Endothelial cell of umbilical vein (primary cell): ENCODE results near the gene MID2. TPM values are rescaled to one million over a fixed set of nuclear protein-coding genes. Genes with fewer than 3 reads are reported as not detected.

ENCODE experiments used
- BruUV-seq: library from RNA; stranded (reverse); fragments of 400-500 nt; replicated peaks from 2 replicates; lab custom pipeline; 2021; lab: Mats Ljungman, UMichigan
- CTCF ChIA-PET: fragments of 300-600, 350-600 bp; sonication (Branson Sonifier 250); formaldehyde crosslinking; loops from one replicate; lab custom pipeline; 2021; ENCODE audit warnings: antibody characterized with exemption, inconsistent platforms; lab: Charles Lee
- POLR2A ChIA-PET: fragments of 300-600, 350-600 bp; sonication (Branson Sonifier 250); formaldehyde crosslinking; loops from one replicate; lab custom pipeline; 2021; ENCODE audit warnings: antibody characterized with exemption, inconsistent platforms; lab: Charles Lee
- DNase-seq: peaks from one replicate; pipeline ENCODE4 v3.0.0-alpha.2; 2011; ENCODE audit warnings: low read depth, low spot score
- FAIRE-seq: peaks from 2 replicates; lab custom pipeline; 2011; peaks lifted over from hg19 to GRCh38; lab: Jason Lieb, UNC
- H2AFZ ChIP-seq: 2 replicates; pipeline ENCODE4 v1.6.0; 2012; ENCODE audit warnings: low read depth, low read length, control low read depth, inconsistent platforms
- H3K27ac ChIP-seq: 2 replicates; pipeline ENCODE4 v1.5.1; 2011; ENCODE audit warnings: low read depth, mild to moderate bottlenecking, control low read depth, low read length, moderate library complexity; ENCODE audit not compliant: insufficient read depth
- H3K27me3 ChIP-seq, 2 experiments: 2 replicates each; pipeline versions ENCODE4 v1.6.0 to v1.6.1; 2011; ENCODE audit warnings: low read length in 2 of 2, mixed read lengths in 1 of 2; ENCODE audit not compliant: control insufficient read depth in 2 of 2, insufficient read depth in 2 of 2
- H3K36me3 ChIP-seq, 2 experiments: 2 replicates in 1 of 2; 3 replicates in 1 of 2; pipeline ENCODE4 v1.5.1; 2011; ENCODE audit warnings: low read length in 2 of 2, mild to moderate bottlenecking in 1 of 2, moderate library complexity in 1 of 2; ENCODE audit not compliant: control insufficient read depth in 2 of 2, insufficient read depth in 2 of 2; ENCODE audit errors: extremely low read depth in 1 of 2
- H3K4me1 ChIP-seq: 3 replicates; pipeline ENCODE4 v1.5.1; 2011; ENCODE audit warnings: mild to moderate bottlenecking, low read length; ENCODE audit not compliant: control insufficient read depth, insufficient read depth; ENCODE audit errors: extremely low read depth
- H3K4me2 ChIP-seq: 2 replicates; pipeline ENCODE4 v1.6.1; 2011; ENCODE audit warnings: low read length, control low read depth, mixed read lengths; ENCODE audit not compliant: insufficient read depth
- H3K4me3 ChIP-seq, 3 experiments: fragments of 200-600 bp in 1 of 3; sonication (generic), shearing (Covaris generic) in 1 of 3; replicated peaks in 1 of 3; 2 replicates each; pipeline ENCODE4 v1.5.1; 2011 to 2016; ENCODE audit warnings: control low read depth in 3 of 3, low read length in 3 of 3, mild to moderate bottlenecking in 2 of 3, inconsistent platforms in 1 of 3, low read depth in 1 of 3, moderate library complexity in 1 of 3; ENCODE audit not compliant: insufficient read depth in 1 of 3
- H3K79me2 ChIP-seq: 2 replicates; pipeline ENCODE4 v1.6.0; 2012; ENCODE audit warnings: low read length, inconsistent platforms; ENCODE audit not compliant: control insufficient read depth, insufficient read depth
- H3K9ac ChIP-seq: replicated peaks from 2 replicates; pipeline ENCODE3; 2011; ENCODE audit warnings: low read length, control low read depth; ENCODE audit not compliant: insufficient read depth; ENCODE audit errors: extremely low read depth
- H3K9me1 ChIP-seq: replicated peaks from 3 replicates; pipeline ENCODE4 v1.6.0; 2011; ENCODE audit warnings: mild to moderate bottlenecking, low read length; ENCODE audit not compliant: control insufficient read depth, insufficient read depth; ENCODE audit errors: extremely low read depth
- H3K9me3 ChIP-seq: replicated peaks from 2 replicates; pipeline ENCODE4 v1.5.1; 2012; ENCODE audit warnings: low read length, inconsistent platforms; ENCODE audit not compliant: control insufficient read depth, insufficient read depth
- H4K20me1 ChIP-seq: replicated peaks from 2 replicates; pipeline ENCODE3; 2011; ENCODE audit warnings: mild to moderate bottlenecking, low read length; ENCODE audit not compliant: control insufficient read depth, insufficient read depth; ENCODE audit errors: extremely low read depth
- CTCF ChIP-seq, 2 donors: IDR thresholded peaks; 1 replicate in 1 of 2; 2 replicates in 1 of 2; pipeline ENCODE4 v1.5.1; 2011; ENCODE audit warnings: low read length in 2 of 2, mild to moderate bottlenecking in 2 of 2, moderate library complexity in 2 of 2, control low read depth in 1 of 2, inconsistent platforms in 1 of 2, low read depth in 1 of 2; ENCODE audit not compliant: insufficient read depth in 1 of 2; ENCODE audit errors: extremely low read depth in 1 of 2
- EZH2 ChIP-seq: IDR thresholded peaks from 2 replicates; pipeline ENCODE4 v1.6.1; 2012; ENCODE audit warnings: borderline replicate concordance, low read depth, mild to moderate bottlenecking, moderate library complexity, low read length, inconsistent platforms; ENCODE audit not compliant: severe bottlenecking
- FOS ChIP-seq: IDR thresholded peaks from 2 replicates; pipeline ENCODE4 v1.6.1; 2011; ENCODE audit warnings: mild to moderate bottlenecking, low read length, moderate library complexity, borderline replicate concordance; ENCODE audit not compliant: insufficient read depth
- GATA2 ChIP-seq: IDR thresholded peaks from 2 replicates; pipeline ENCODE4 v1.7.0; 2011; ENCODE audit warnings: low read depth, mild to moderate bottlenecking, moderate library complexity, mixed read lengths, low read length; ENCODE audit not compliant: insufficient read length, insufficient read depth
- JUN ChIP-seq: IDR thresholded peaks from 2 replicates; pipeline ENCODE4 v1.6.1; 2011; ENCODE audit warnings: borderline replicate concordance, low read depth; ENCODE audit not compliant: insufficient read length, insufficient read depth
- MAX ChIP-seq: IDR thresholded peaks from 2 replicates; pipeline ENCODE4 v1.6.1; 2011; ENCODE audit not compliant: insufficient read depth, insufficient read length
- POLR2A ChIP-seq: IDR thresholded peaks from 2 replicates; pipeline ENCODE4 v1.6.1; 2012; ENCODE audit warnings: low read depth, mild to moderate bottlenecking, control low read depth, low read length
- dilution Hi-C: fragments of 300-500 bp; cut with MboI; formaldehyde crosslinking; loops from one replicate; pipeline ENCODE4 v1.15.0; 2019; ENCODE audit warnings: low sequenced_read_pairs; ENCODE audit not compliant: extremely low pct_ligation_motif_present
- intact Hi-C: fragments of 100-400 bp; cut with micrococcal nuclease; formaldehyde crosslinking; loops from one replicate; pipeline ENCODE4 v1.10.0; 2022
- polyA plus RNA-seq, 4 experiments: library from polyadenylated mRNA; depleted of rRNA in 3 of 4; stranded (reverse) in 3 of 4; unstranded in 1 of 4; fragments of >200 nt; gene quantifications; 2 replicates each; pipeline versions ENCODE4 v1.2.1 to v1.2.3, GENCODE V29; 2011 to 2012; ENCODE audit warnings: missing spikeins in 1 of 4
- total RNA-seq: library from RNA; stranded (reverse); gene quantifications from 2 replicates; pipeline ENCODE4 v1.2.3, GENCODE V29; 2021

Gene MID2
- total and polyA plus RNA-seq, 2 donors (not counting 3 experiments of a cell fraction or from before 2014, with no cell fraction given) = 16.4 to 25.3 TPM

- Histone ChIP-seq H3K4me2 (no peak overlapping the region), H3K27me3 (no peaks in the 10 kb centered on the region), H3K27ac (no peak overlapping the region), H3K9me3 (peaks cover 2% of the 10 kb centered on the region), H3K4me1 (no peaks in the 10 kb centered on the region), H3K9ac (no peak overlapping the region), H3K79me2 (no peaks in the 10 kb centered on the region), H2AFZ (no peak overlapping the region), H4K20me1 (no peaks in the 10 kb centered on the region), H3K4me3 (no peak overlapping the region), H3K36me3 (peaks cover 0 to 1% of the 10 kb centered on the region in 2 experiments), H3K9me1 (no peaks in the 10 kb centered on the region)
- DNase-seq = peak; percentile 47
- no TSS peak for BruUV-seq
- peak; percentile 70 for FAIRE-seq
- ChIA-PET CTCF (interaction anchor here (0.7 to 3.9 kb wide), 14 partner anchors 10 to 265 kb away, joined by 3 to 39 read pairs (median 4); partner anchors contain the start of genes MID2, NCBP2L, PRPS1 and TSC22D3), POLR2A (interaction anchor here (0.7 kb wide), 1 partner anchor 23 kb away, joined by 3 read pairs; no protein-coding TSS in a partner anchor)
- intact Hi-C loops = loop anchor here (1.0 to 10.0 kb wide), 9 partner anchors 67 to 1019 kb away; partner anchors contain the start of genes MID2 and NCBP2L
- dilution Hi-C loops = no loop called here
- TF ChIP-seq JUN (no peak), FOS (no peak), GATA2 (no peak), CTCF (IDR thresholded peaks at IDR 0.05; ENCODE audit: extremely low read depth in 1 of 2, insufficient read depth in 1 of 2, low read depth in 1 of 2, low read length in 2 of 2) (peak in 1 of 2 donors; percentile 15), POLR2A (no peak), EZH2 (no peak), MAX (no peak)
Observed at GRCh38 chrX:107894038-107894437, 68.4 kb downstream of the MID2 start.
